Measurements from ENCODE around the gene FAXDC2. TPM values are rescaled to one million over a fixed set of nuclear protein-coding genes. Genes with fewer than 3 reads are reported as not detected.

FAXDC2 gene
- total and polyA plus RNA-seq, 9 of the 15 experiments (the other 6 are each of a cell fraction or from before 2014, with no cell fraction given): 2.4 to 30.0 (median 9.9) TPM

DNA sequence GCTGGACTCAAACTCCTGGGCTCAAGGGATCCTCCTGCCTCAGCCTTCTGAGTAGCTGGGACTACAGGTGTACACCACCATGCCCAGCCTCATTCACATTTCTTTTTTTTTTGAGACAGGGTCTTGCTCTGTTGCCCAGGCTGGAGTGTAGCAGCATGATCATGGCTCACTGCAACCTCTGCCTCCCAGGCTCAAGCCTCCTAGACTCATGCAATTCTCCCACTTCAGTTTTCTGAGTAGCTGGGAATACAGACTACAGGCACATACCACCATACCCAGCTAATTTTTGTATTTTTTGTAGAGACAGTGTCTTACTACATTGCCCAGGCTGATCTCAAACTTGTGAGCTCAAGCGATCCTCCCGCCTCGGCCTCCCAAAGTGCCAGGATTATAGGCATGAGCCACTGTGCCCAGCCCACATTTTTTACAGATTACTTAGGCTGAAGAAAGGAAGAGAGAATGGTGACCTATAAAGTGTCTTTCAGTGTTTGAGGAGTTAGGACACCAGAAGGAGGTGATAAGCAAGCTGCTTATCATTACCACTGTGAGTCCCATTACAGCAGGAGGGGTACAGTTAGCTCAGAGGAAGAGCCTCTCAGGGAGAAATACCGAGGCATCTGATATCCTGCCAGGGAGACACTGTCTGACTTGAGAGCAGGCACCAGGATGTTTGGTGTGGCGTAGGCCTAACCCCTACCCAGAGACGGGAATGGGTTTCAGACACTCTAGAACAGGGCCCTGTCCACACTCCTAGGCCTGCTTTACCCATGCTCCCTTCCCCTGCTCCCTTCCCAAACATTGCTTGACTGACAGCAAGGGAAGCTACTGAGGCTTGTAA is 9.7 kb downstream of the FAXDC2 start (continued):
- TF ChIP-seq, protein P1, sequence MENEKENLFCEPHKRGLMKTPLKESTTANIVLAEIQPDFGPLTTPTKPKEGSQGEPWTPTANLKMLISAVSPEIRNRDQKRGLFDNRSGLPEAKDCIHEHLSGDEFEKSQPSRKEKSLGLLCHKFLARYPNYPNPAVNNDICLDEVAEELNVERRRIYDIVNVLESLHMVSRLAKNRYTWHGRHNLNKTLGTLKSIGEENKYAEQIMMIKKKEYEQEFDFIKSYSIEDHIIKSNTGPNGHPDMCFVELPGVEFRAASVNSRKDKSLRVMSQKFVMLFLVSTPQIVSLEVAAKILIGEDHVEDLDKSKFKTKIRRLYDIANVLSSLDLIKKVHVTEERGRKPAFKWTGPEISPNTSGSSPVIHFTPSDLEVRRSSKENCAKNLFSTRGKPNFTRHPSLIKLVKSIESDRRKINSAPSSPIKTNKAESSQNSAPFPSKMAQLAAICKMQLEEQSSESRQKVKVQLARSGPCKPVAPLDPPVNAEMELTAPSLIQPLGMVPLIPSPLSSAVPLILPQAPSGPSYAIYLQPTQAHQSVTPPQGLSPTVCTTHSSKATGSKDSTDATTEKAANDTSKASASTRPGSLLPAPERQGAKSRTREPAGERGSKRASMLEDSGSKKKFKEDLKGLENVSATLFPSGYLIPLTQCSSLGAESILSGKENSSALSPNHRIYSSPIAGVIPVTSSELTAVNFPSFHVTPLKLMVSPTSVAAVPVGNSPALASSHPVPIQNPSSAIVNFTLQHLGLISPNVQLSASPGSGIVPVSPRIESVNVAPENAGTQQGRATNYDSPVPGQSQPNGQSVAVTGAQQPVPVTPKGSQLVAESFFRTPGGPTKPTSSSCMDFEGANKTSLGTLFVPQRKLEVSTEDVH (IDR thresholded peaks at IDR 0.05; ENCODE audit: low read depth, partially characterized antibody): no peak
- TF ChIP-seq ZNF239 (CRISPR knock-in tag; IDR thresholded peaks at IDR 0.05) (peak; percentile 12; the same call in 1 of the 2 replicates), GATAD2A (IDR thresholded peaks at IDR 0.05) (peak; percentile 89), BACH1 (tag; IDR thresholded peaks at IDR 0.05) (no peak), BHLHE40 (IDR thresholded peaks at IDR 0.05; ENCODE audit: low read length) (peak; percentile 29; the same call in 1 of the 2 replicates), FOXA3 (CRISPR knock-in tag; conservative IDR thresholded peaks at IDR 0.05 in 1 of 2, IDR thresholded peaks at IDR 0.05 in 1 of 2) (0 out of 4 replicates have a peak, but pooled peaks of 1 of the 2 experiments have one; percentile 6), C11orf30 (IDR thresholded peaks at IDR 0.05; ENCODE audit: low read depth) (no peak), EP300 (IDR thresholded peaks at IDR 0.05; ENCODE audit: low read length) (peak; percentile 90), GATAD2B (IDR thresholded peaks at IDR 0.05; ENCODE audit: borderline replicate concordance) (peak; percentile 75; the same call in 1 of the 2 replicates), POLR2AphosphoS2 (IDR thresholded peaks at IDR 0.05; ENCODE audit: low read length) (no peak), ZNF212 (CRISPR knock-in tag; IDR thresholded peaks at IDR 0.05) (no peak), ATF1 (CRISPR knock-in tag; IDR thresholded peaks at IDR 0.05) (no peak), ATF1 (tag; IDR thresholded peaks at IDR 0.05) (peak; percentile 58)
- TF ChIP-seq, protein P2, sequence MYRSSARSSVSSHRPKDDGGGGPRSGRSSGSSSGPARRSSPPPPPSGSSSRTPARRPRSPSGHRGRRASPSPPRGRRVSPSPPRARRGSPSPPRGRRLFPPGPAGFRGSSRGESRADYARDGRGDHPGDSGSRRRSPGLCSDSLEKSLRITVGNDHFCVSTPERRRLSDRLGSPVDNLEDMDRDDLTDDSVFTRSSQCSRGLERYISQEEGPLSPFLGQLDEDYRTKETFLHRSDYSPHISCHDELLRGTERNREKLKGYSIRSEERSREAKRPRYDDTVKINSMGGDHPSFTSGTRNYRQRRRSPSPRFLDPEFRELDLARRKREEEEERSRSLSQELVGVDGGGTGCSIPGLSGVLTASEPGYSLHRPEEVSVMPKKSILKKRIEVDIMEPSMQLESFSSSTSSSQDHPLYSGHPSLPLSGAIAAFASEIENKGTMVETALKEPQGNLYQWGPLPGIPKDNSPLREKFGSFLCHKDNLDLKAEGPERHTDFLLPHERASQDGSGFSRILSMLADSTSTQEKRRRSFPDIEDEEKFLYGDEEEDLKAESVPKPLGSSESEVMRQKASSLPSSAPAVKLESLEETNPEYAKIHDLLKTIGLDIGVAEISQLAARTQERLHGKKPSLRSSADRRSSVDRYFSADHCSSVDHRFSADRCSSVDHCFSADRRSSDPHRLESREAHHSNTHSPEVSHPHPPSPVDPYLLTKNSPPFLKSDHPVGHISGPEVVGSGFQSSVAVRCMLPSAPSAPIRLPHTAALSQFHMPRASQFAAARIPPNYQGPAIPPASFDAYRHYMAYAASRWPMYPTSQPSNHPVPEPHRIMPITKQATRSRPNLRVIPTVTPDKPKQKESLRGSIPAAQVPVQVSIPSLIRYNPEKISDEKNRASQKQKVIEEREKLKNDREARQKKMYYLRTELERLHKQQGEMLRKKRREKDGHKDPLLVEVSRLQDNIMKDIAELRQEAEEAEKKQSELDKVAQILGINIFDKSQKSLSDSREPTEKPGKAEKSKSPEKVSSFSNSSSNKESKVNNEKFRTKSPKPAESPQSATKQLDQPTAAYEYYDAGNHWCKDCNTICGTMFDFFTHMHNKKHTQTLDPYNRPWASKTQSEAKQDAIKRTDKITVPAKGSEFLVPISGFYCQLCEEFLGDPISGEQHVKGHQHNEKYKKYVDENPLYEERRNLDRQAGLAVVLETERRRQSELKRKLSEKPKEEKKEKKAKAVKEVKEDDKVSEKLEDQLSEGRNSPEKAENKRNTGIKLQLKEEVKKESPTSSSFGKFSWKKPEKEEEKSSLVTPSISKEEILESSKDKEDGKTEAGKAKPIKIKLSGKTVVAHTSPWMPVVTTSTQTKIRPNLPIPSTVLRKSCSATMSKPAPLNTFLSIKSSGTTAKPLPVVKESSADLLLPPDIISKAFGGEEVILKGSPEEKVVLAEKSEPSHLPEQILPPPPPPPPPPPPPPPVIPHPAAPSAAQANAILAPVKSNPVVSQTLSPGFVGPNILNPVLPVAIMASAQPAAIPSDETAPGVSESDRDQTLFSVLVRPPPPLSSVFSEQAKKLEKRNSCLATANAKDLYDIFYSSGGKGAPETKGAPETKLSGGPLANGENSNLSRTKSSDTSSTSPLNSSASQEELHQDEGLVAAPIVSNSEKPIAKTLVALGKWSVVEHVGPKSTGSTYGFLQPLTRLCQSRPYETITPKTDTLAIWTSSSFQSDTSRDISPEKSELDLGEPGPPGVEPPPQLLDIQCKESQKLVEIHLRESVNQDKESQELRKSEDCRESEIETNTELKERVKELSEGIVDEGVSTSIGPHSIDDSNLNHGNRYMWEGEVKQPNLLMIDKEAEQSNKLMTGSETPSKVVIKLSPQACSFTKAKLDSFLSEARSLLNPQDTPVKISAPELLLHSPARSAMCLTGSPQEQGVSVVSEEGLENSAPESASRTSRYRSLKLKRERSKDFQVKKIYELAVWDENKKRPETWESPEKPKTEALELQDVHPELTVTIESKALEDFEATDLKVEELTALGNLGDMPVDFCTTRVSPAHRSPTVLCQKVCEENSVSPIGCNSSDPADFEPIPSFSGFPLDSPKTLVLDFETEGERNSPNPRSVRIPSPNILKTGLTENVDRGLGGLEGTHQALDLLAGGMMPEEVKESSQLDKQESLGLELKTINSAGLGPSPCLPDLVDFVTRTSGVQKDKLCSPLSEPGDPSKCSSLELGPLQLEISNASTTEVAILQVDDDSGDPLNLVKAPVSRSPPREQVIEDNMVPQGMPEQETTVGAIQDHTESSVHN (IDR thresholded peaks at IDR 0.05; ENCODE audit: borderline replicate concordance in 1 of 2, low read depth in 1 of 2): no peak

Data from K562 (cell line).